HG03457 (cell line): ENCODE results near the gene KNOP1.
"Not testable (repeated sequence)": the region's sequence is repeated elsewhere in the genome, so short reads cannot be mapped to it uniquely, and the experiment has no call there.

Experiments used
- ATAC-seq: cut with Tn5 transposase; IDR thresholded peaks from one replicate; pipeline ENCODE4 v1.9.1; 2021; ENCODE audit warnings: moderate number of reproducible peaks; ENCODE audit not compliant: unreplicated experiment

KNOP1 gene

DNA sequence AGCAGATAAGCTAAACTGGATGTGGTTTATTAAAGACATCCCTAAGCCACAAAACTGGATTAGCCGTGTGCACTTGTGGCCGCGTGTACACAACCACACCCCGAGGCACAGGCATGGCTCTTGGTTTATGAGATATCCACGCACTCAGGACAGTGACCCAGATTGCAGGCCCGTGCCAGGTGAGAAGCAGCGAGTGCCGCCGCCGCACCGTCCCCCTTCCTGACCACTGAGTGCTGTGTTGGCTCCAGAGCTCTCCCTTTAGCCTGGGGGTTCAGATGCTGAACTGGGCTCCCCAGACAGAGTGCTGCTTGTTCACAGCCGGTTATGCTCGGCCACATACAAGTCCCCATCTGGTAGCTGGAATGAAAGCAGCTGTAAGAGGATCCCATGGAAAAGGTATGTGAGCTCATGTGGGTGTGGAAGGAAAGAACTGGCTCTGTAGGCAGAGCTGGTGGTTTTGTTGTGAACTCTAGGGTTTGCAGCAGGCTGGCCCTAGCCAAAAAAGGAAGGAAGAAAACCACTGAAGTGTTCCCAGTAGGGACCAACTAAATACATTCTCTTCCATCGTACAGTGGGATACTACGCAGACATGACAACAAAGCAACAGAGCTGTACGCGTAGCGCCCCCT is 29.5 kb downstream of the KNOP1 start:
- no peak for ATAC-seq

DNA sequence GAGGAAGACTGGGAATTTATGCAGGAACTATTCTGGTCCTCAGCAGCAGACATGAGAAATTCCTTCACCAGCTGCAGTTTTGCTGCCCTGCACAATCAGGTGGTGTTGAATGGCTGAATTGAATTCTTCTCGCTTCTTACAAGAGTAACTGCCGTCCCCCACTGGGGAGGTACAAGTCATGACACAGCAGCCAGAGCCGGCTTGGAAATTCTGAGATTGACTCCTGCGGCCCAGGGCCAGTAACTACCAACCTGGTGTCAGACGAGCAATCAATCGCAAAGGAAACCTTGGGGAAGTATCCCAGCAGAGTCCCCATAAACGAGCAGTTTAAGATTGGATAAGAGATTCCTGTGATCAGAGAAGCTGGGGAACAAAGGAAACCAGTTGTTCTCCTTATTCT is 30.7 kb downstream of the KNOP1 start:
- no peak for ATAC-seq

DNA sequence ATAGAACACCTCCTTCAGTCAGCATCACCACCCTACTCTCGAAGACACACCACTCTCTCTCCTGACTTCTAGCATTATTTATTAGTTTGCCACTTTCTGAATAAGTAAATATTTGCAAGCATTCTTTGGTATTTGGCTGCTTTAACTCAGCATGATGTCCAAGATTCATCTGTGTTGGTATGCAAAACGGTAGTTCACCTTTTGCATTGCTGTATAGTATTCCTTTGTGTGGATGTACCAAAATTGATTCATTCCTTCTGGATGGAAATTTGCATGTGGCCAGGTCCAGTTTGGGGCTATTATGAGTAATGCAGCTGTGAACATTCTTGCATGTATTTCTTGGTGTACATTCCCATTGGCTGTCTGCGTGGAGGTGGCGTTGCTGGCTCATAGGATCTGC is 32.9 kb downstream of the KNOP1 start:
- no peak for ATAC-seq

DNA sequence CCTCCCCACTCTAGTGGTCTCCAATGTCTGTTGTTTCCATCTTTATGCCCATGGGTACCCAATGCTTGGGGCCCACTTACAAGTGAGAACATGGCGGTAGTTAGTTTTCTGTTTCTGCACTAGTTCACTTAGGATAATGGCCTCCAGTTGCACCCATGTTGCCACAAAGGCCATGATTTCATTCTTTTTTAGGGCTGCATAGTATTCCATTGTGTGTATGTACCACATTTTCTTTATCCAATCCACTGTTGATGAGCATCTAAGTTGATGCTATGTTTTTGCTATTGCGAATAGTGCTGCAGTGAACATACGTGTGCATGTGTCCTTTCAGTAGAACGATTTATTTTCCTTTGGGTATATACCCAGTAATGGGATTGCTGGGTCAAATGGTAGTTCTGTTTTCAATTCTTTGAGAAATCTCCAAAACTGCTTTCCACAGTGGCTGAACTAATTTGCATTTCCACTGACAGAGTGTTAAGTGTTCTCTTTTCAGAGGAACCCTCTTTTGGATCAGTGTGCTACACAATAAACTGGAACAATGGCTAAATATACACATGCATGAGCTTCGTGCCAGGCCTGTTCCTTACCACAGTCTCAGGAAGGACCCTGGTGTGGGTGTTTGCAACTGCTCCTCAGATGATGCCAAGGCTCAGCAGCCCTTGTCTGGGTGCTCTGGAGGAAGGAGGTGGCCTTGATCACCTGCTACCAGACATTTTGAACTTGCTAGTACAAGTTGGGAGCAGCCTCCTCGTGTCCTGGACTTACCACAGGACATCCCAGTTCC is 34.4 kb downstream of the KNOP1 start:
- ATAC-seq = no peak

DNA sequence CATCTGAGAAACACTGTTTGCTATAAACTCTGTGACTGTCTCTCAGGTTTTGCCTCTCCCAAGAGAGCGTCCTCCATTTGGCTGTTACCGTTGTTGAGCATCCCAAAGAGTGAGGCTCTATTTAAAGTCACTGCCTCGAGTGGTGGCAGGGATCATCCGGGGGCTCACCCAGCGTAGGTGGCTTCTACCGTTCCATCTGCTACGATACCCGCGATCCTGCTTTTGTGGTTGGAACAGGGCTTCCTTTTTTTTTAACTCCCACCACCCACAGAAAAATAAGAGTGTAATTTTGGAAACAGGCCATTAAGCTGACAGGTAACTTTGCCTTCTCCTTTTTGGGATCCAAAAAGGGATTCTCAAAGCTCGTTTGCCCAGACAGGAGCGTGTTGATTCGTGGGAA is 36.4 kb downstream of the KNOP1 start:
- ATAC-seq = no peak

DNA sequence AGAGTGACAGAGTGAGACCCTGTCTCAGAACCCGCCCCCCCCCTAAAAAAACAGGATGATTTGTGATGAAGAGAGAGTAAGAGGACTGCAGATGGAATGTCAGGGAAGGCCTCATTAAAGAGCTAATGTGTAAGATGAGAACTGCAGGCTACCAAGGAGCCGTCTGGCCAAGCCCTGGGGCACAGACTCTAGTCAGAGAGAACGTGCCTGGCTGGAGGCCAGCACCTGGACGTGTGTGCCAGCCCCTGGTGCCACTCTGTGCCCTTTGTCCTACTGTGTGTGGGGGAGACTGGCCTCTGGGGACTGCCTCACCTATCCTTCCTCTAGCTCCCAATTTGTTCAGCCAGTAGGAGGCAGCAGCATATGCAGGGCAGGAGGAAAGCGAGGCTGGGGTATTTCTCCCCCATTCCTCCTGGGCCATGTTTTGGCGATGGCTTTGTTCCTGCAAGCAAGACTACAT is 37.1 kb downstream of the KNOP1 start:
- no peak for ATAC-seq

DNA sequence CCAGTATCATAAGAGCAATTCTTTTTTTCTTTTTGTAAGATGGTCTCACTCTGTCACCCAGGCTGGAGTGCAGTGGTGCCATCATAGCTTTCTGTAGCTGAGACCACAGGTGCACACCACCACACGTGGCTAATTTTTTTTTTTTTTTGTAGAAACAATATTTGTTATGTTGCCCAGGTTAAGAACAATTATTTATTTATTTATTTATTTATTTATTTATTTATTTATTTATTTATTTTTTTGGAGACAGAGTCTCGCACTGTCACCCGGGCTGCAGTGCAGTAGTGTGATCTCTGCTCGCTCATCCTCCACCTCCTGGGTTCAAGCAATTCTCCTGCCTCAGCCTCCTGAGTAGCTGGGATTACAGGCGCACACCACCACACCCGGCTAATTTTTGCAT is 38.7 kb downstream of the KNOP1 start:
- ATAC-seq = not testable (repeated sequence)

DNA sequence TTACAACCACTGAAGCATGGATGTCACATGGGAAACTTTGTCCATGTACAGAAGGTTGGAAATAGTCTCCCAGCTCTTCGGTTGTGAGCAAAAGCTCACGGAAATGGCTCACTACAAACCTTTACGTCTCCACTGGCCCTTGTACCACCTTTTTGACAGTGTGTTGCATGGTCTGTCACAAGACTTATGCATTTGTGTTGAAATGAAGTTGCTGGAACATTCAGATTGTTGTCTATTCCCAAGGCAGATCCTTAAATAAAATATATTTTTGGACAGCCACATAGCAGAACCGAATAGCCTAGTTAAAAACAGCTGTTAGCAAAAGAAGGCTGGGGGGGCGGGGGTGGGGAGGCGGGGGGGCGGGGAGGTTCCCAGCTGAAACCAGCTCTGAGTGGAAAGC is 39.2 kb downstream of the KNOP1 start:
- ATAC-seq = no peak

DNA sequence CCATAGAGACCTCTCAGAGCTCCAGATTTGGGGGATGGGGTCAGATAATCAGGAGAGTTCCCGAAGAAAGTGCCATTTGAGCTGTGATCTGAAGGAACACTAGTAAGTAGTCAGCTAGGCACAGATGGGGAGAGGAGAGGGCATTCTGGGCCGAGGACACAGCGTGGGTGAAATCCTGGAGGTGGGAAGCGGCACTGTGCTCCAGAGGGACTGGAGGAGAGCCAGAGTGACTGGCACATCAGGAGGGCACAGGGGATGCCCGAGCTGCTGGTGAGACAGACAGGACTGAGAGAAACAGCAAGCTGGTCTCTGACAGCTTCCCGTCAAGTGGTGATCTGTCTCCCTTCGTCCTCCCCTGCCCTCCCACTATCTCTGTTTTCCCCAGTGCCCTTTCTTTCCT is 40.6 kb downstream of the KNOP1 start:
- ATAC-seq = no peak

DNA sequence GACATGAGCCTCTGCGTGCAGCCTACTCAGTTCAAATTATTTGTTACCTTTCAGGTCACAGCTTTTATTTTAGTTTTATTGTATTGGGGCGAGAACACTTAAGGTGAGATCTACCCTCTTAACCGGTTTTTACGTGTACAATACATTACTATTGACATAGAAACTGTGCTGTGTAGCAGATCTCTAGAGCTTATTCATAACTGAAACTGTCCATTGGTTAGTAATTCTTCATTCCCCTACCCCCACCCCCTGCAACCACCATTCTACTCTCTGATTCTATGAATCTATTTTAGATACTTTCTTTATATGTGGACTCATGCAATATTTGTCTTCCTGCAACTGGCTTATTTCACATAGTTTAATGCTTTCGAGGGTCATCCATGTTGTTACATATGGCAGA is 43.5 kb downstream of the KNOP1 start:
- no peak for ATAC-seq

DNA sequence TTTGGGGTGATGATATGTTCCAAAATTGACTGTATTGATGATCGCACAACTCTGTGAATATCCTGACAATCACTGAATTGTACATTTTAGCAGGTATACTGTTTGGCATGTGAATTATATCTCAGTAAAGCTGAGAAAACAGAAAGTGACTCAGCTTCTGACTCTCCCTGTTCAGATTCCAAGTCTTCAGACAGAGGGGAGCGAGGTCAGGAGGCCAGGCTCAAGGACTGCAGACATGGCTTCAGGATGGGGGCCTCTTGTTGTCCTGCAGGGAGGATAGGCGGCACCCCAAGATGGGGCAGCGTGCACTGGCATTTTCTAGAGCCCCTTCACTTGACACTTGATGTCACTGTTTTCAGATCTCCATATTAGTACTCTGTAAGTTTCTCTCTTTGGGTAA is 45.6 kb downstream of the KNOP1 start:
- ATAC-seq = no peak

DNA sequence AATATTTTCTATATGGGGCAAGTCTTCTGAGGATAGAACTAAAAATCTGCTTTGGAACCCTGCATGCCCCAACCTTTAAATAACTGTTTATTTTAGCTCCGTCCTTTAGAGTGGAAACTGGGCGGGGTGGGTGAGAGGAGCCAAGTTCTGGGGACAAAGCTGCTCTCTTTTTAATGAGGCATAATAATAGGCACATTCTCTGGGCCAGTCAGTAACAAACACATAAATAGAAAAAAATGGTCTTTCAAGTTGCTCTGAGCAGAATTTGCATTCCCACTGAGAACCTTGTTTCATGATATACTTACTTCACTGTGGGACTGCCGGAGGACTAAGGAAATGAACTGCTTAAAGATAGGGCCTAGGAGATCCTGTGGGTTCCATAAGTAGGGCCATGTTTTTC is 51.5 kb downstream of the KNOP1 start:
- ATAC-seq = no peak

DNA sequence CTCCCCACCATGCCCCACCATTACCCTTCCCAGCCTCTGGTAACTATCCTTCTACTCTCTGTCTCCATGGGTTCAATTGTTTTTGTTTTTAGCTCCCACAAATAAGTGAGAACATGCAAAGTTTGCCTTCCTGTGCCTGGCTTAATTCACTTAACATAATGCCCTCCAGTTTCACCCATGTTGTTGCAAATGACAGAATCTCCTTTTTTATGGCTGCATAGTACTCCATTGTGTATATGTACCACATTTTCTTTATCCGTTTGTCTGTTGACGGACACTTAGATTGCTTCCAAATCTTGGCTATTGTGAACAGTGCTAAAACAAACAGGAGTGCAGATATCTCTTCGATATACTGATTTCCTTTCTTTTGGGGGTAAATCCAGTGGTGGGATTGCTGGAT is 52.7 kb downstream of the KNOP1 start:
- not testable (repeated sequence) for ATAC-seq

DNA sequence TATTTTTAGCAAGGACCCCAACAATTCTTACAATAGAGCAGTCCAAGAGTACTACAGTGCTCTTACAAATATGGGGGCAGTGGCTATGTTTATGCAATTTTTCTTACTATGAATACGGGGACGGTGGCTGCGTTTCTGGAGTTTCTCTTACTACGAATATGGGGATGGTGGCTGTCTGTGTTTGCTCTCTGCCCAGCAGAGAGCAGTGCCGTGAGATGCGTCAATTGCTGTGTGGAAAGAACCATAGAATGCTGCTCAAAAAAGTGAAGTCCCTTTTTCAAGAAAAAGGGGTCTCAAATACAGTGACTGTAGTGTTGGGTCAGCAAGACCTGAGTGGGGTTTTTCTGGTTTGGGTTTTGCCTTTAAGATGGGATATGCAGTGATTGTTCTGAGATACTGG is 53.9 kb downstream of the KNOP1 start:
- no peak for ATAC-seq

DNA sequence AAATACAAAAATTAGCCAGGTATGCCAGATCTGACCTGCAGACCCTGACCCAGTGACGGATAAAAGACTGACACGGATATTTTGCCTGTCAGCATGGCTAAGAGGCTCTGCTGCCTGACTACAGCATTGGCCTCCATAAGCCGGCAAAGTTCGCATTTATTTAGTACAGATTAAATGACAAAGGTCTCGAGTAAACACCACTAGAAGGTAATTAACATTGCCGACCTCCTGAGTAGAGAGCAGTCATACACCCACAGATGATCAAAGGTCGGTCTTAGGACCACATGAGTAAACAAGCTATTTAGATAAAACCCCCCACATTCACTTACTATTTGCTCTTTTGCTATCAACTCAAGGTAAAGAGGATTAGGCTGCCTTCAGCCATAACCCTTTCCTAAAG is 55.7 kb downstream of the KNOP1 start:
- no peak for ATAC-seq

DNA sequence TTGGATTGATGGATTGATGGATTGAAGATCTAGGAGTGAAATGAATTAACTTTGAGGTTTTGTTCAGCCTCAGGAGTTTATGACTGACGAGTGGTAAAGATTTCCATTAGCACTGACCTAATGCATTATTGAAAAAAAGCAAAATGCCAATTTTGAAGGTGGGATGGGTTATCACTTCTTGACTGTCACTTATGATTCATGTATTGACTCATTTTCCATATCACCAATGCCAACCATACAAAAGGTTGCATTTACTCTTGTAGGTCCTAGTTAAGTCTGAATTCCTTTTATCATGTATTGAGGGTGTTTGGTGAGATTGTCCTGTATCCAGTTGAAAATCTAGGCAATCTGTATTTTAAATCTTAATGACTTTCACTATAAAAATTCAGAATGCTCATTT is 57.6 kb downstream of the KNOP1 start:
- ATAC-seq = no peak

DNA sequence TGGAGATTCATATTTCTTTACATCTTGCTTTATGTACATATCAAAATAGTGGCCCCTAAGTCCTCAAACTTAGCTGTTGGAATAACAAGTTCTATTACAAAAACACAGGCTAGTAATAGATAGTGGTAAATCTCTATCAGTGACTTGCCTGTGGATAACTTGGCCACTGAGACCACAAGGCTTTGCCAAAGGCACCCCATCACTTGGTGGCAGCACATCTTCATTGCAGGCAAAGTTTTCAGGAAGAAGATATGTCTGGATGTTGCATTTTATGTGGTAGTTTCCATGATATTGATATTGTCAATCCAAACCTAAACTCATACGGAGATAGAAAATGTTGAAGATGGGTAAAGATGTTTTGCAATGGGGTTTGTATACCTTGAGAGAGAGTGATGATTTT is 58.5 kb downstream of the KNOP1 start:
- no peak for ATAC-seq

DNA sequence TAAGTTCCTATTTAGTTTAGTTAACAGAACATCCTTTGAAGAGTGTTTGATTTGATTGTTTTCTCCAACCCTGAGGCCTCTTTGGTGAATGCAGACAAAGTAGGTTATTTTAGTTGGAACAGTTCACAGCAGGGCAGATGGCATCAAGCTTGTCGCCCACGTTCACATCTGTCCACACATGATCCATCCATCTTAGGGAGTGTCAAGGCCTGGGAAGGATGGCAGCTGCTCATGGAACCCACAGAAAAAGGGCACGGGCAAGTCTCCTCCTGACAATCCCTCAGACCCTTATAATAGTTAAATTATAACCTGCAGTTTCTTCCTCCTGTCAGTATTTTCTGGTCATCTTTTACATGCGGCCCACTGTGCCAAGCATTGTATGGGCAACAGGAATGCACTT is 60.2 kb downstream of the KNOP1 start:
- no peak for ATAC-seq

DNA sequence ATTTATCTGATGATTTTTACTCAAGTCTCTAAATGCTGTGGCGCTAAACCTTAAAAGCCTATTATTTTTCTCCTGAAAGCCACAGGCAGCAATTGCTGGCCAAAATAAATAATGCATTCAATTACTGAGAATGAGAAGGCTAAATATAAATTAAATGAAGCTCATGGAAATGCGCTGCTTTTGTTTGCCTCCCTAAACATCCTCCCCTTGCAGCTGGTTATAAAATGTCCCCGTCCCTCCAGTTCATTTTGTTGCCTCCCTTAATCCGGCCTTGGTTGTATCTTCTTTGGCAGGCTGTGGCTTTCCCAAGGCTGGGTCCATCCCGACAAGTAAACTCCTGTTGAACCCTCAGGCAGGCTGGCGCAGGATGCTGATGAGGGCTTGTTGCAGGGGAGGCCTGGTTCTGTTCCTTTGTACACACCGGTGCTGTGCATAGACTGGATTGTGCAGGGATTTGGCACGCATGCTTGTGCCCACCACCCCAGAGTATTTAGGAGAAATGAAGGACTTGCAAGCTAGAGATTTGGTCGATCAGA is 62.7 kb downstream of the KNOP1 start:
- no peak for ATAC-seq

DNA sequence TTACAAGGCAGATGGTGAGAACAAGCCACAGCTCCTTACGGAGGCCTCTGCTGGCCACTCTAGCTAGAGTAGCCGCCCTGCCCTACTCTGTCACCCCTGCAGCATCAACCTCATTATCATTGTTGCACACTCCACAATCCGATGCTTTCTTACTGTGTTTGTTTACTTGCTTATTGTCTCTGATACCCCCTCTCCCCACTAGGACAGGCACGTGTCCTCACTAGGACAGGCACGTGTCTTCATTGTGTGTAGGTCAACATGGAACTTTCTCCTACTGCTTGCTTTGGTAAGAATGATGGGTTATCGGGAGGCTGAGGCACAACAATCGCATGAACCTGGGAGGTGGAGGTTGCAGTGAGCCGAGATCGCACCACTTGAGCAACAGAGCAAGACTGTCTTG is 63.9 kb downstream of the KNOP1 start:
- ATAC-seq = no peak
